AG08396 (cell line): Measurements from ENCODE around the gene RIN1.
"Not testable (repeated sequence)": the region's sequence is repeated elsewhere in the genome, so short reads cannot be mapped to it uniquely, and the experiment has no call there.

Experiments
- DNase-seq: peaks from one replicate; pipeline ENCODE4 v3.0.0; 2012; ENCODE audit warnings: low spot score, mixed read lengths

RIN1 gene, protein sequence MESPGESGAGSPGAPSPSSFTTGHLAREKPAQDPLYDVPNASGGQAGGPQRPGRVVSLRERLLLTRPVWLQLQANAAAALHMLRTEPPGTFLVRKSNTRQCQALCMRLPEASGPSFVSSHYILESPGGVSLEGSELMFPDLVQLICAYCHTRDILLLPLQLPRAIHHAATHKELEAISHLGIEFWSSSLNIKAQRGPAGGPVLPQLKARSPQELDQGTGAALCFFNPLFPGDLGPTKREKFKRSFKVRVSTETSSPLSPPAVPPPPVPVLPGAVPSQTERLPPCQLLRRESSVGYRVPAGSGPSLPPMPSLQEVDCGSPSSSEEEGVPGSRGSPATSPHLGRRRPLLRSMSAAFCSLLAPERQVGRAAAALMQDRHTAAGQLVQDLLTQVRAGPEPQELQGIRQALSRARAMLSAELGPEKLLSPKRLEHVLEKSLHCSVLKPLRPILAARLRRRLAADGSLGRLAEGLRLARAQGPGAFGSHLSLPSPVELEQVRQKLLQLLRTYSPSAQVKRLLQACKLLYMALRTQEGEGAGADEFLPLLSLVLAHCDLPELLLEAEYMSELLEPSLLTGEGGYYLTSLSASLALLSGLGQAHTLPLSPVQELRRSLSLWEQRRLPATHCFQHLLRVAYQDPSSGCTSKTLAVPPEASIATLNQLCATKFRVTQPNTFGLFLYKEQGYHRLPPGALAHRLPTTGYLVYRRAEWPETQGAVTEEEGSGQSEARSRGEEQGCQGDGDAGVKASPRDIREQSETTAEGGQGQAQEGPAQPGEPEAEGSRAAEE

DNA sequence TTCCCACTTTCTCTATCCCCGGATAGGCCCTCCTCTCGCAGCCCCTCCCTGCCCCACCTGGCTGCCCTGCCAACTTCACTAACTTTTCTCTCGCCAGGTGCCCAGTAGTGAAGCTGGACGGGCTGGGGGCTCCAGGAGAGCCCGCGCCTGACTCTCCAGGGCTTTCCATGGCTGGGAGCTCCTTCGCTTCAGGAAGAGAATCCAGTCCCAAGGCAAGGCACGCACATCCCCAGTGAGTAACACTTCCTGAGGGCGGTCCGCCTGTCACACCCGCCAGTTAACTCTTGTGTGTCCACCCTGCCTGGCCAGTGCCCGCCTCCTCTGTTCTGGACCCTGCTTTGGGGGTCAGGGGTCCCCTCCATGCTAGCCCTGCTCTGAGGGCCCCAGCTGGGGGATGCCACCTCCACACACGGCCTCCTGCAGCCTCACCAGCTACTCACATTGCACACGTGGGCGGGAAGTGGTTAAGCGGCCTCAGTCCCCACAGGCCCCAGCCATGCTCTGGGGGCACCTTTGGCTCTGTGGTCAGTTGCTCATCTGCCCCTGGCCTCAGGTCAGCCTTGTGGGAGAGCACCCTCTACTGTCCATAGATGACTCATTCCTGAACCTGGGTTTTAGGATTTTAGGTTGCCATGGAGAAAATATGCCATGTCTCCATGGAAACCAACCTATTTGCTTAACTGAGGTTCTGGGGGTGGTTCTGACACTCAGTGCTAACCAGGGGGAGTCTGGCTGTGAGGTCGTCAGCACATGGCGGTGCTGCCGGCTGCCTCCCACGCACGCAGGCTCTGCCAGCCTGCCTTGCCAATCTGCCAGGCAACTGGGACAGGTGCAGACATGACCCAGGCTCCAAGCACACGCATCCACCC is at the start of gene RIN1:
RIN1 (minus strand) TSS at position 201 of the 869 bp plus-strand sequence; CDS start at position 169, 32 bp downstream.
- peak; percentile 96 for DNase-seq

DNA sequence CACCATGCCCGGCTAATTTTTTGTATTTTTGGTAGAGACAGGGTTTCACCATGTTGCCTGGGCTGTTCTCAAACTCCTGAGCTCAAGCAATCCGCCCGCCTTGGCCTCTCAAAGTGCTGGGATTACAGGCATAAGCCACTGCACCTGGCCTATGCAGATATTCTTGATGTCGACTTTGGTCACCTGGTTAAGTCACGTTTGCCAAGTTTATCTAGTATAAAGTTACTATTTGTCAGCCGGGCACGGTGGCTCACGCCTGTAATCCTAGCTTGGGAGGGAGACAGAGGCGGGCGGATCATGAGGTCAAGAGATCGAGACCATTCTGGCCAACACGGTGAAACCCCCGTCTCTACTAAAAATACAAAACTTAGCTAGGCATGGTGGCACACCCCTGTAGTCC is 48.1 kb upstream of the RIN1 start:
- not testable (repeated sequence) for DNase-seq

DNA sequence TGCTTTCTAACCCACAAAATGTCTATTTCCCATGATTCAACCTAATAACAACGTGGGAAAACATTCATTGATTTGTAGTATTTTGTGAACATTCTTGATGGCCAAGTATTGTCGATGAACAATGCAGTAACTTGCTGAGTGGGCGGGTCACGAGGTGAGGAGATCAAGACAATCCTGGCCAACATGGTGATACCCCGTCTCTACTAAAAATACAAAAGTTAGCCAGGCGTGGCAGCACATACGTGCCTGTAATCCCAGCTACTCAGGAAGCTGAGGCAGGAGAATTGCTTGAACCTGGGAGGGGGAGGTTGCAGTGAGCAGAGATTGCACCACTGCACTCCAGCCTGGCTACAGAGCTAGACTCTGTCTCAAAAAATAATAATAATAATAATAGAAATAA is 44.0 kb upstream of the RIN1 start:
- not testable (repeated sequence) for DNase-seq

DNA sequence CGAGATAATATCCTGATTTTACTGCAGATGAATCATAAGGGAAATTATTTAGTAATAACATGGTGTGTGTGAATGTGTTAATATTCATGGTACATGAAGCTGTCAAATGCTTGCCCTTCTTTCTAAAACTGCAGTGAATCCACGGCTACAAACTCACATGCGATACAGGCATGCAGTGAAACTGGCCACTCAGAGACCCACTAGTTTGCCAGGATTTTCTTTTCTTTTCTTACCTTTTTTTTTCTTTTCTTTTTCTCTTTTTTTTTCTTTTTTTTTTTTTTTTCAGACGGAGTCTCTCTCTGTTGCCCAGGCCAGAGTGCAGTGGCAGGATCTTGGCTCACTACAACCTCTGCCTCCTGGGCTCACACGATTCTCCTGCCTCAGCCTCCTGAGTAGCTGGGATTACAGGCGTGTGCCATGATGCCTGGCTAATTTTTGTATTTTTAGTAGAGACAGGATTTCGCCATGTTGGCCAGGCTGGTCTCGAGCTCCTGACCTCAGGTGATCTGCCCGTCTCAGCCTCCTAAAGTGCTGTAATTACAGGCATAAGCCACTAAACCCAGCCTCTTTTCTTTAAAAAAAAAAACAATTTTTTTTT is 37.6 kb upstream of the RIN1 start:
- not testable (repeated sequence) for DNase-seq

DNA sequence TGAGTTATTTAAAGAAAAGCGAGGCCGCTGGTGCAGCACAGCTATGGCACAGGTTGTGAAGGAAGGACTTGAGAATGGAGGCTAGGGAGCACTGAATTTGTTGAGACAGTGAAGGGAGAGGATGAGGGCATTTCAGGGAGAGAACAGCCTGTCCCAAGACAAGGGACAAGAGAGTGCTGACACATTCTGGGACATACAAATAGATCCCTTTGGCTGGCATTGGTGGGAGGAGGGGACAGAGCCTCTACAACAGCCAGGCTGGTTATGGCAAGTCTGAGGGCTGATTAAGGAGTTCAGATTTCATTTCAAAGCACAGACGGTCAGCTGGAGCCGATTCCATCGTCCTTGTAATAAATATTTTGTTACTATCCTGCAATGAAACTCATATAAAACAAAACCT is 37.0 kb upstream of the RIN1 start:
- no peak for DNase-seq

DNA sequence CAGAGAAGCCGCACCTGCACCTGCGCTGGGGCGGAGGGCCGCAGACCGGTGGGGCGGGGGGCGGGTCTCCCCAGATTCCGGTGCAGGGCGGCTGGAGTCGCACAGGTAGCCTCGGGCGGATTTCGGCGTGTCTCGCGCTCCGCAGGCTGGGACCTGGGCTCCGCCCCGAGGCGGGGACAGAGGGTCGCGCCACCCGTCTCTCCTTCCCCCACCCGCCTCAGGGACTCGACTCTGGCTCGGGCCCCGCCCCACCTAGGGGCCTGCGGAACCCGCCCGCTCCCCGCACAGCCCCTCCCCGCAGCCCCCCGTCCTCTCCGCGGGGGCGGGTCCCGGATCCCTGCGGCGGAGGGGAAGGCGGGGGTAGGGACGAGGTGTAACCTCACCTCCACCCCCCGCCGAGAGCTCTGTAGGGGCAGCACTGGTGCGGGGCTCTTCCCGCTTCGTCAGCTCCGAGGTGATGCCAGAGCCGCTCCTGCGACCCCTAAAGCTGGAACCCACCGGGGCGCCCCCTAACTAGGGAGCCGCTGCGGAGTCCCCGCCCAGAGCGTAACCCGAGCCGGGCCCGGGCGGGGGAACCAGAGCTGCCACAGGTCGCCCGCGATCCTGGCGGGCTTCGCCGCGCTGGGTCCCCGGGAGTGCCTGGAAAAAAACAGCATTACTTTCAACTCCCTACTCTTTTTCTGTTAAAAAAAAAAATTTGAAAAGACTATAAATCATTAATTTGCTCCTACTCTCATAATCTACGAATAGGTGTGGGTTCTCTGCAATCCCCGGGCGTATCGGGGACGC is 35.6 kb upstream of the RIN1 start, which contains the start of gene SLC29A2:
SLC29A2 (minus strand) TSS at position 134 of the 789 bp plus-strand sequence. CDS start 169 bp downstream, outside the sequence.
- peak; percentile 33 for DNase-seq

DNA sequence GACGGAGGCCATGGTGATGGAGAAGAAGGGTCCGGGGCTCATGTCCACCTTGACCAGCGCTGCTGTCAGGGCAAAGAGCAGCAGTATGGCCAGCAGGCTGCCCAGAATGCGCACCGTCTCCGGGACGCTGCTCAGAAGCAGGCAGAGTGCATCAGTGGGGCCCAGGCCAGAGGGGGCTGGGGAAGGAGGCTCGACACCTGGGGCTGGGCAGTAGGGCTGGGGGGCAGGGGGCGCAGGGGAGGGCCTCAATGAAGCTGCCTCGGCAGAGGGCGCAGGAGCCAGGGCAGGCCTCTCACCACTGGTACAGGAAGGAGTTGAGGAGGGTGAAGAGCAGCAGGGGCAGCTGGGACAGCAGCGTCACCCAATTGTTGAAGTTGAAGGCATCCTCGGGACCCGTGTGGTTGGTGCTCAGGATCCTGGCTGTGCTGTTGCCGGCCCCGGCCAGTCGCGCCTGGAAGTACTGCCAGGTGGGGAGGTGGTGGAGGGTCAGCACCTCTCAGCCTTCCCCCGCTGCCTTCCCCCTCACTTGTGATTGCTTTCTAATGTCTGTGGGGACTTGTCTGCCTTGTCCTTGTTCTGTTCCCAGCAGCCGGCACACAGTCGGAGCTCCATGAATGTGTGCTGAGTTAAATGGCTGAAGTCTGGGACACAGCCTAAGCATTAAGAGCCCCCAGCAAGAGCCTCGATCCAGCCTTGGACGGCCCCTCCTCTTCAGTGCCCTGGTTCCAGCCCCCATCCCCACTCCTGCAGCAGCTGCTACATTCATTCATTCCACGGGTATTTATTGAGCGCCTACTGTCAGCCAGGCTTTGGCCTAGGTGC is 33.0 kb upstream of the RIN1 start:
- DNase-seq: no peak

DNA sequence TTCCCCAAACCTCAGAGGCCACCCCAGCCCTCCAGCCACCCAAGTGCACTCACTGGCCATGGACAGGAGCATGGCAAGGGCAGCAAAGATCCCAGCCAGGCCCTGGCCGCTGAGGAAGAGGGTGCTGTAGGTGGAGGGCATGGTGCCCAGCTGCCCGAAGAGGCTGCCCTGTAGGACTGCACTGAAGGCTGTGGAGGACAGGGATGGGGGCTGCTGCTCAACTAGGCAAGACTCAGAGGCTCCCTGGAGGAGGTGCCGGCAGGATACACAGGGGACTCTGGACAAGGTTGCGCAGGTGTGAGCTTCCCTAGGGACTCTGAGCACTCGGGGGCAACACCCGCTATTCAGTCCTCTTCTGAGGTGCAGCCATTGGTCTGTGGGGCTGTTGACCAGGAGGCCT is 32.2 kb upstream of the RIN1 start:
- DNase-seq: no peak

DNA sequence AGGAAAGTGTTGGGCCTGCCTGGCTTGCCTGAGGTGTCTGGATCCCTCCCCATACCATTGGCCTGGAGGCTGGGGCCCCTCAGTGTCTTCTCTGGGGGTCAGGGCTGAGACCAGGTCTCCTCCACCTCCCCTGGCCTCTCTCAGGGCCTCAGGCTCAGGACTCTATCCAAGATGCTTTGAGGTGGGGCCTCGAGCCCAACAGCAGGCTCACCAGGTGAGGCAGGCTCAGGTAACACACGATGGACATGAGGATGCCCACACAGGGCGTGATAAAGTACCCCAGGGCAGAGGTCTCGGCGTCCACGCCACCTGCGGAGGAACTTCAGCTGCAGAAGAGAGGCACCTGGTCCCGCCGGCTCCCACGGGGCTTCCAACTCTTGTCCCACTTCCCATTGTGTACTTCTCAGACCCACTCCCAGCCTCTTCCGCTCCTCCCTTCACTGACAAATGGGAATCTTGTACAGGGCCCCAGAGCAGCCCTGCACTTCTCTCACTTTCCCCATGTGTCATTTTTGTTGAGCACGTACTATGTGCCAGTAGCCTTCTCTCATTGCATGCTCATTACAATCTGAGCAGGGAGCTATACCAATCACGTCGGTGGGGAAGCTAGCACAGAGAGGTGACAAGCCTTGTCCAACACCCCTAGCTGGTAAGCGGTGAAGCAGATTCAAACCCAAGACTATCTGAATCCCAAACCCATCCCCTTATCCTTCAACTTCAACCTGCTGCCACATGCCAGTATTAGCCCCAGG is 31.5 kb upstream of the RIN1 start:
- DNase-seq: peak; percentile 4

DNA sequence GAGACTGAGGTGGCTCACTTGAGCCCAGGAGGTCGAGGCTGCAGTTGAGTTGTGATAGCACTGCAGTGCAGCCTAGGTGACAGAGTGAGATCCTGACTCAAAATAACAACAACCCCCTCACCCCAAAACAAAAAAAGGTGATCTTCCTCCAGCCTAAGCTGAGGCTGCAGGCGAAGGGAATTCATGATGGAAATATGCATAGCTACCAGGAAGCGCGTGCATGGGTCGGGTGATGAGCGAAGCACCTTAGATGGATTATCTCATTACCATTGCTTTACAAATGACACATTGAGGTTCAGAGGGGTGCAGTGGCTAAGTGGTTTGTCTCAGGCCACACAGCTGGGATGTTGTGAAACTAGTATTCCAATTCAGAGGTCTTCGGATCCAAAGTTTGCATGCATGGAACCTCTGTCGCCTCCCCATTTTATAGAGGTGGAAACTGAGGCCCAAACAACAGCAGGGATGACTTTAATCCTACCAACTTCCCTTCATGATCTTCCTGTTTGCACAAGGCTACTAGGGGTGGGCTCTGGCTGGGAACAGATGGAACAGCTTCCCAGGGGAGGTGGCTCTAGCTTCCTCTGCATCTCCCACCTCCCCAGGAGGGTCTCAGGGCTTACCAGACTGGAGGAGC is 30.7 kb upstream of the RIN1 start:
- peak; percentile 2 for DNase-seq

DNA sequence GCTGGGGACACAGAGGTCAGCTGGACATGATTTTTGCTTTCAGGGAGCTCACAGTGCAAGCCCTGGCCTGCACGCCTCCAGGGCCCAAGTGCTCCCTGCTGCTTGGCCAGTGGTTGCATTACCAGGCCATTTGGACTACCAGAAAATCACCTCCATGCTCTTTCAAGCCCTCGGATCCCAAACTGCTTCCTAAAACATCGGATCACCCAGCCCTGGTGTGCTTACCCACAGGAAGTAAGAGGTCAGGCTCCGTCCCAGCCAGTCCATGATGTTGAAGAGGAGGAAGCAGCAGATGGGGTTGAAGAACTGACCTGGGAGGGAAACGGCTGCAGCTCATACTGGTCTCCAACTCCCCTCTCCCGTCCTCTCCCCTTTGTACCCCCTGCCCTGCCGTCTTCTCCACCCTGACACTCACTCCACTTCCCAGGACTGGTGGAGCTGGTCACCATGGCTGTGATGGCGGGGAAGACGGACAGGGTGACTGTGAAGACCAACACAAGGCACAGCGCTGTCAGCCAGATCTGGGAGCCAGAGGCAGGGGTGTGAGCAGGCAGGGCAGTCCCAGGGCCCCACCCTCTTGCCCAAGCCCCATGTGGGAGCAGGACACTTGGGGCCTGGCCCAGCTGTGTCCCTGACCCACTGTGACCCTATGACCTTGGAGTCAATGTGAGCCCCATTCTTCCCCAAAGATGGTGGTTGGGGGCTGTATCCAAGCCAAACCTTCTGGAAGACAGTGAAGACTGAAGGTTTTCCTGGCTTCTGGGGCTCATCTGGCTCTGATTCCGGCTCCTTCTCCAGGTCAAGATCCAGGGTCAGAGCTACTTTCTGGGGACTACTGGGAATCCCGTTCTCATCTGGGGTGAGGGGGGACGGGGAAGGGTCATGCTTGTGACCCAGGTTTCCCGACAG is 29.7 kb upstream of the RIN1 start:
- peak; percentile 4 for DNase-seq

DNA sequence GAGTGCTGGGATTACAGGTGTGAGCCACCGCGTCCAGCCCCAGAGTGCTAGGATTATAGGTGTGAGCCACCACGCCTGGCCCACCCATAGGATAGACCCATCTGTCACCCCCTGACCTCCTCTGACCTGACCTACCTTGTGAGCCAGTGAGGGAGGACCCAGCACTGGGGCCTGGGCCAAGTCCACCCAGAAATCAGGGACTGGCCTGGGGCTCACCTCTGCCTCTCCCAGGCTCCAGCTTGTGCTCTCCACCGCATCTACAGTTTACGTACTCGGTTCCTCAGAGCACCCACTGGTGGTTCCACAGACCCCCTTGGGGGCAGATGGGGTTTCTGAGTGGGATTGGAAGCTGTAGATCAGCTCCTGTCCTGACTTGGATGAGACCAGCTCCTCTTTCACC is 28.9 kb upstream of the RIN1 start:
- DNase-seq: no peak

DNA sequence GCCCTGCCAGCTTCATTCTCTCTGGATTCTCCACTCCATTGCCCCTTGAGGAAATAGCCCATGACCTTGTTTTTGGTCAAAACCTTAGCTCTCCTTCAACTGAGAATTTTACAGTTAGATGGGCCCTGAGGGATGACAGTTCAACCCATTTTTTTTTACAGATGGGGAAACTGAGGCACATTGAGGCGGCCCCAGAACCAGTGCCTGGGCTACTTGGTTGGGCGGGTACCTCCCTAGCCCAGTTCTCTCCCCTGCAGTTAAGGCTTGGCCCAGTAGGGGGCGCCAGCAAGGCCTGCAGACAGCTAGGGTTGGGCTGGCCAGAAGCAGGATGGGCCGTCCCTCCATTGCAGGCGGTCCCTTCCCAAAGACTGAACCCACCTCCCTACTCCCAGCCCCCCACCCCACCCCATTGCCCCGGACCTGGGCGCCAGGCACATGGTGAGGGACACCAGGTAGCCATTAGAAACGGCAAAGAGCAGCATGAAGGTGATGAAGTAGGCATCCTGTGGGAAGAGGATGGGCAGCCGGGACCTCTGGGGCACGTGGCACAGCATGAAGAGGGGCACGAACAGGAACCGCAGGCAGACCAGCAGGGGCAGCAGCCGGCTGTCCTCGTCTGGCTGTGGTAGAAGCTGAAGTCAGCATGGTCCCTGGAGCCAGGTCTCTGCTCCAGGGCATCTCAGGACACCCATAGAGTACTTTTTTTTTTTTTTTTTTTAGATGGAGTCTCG is 27.7 kb upstream of the RIN1 start:
- DNase-seq: peak; percentile 60

DNA sequence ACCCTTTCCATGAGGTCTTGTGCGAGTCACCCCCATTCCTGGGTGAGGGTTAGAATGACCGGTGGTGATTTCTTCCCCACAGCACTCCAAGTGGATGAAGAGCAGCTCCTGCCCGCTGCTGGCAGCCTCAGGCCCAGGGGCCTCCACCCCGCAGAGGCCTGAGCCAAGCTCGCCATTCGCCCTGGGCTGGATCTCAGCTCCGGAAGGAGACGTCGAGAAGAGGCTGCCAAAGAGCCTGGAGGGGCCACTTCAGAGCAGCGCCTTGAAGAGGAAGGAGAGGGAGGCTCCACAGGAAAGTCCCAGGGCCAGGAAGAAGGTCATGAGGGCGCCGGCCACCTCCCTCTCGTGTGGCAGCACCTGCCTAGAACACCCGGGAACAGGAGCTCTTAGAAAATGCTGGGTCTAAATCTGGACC is 27.0 kb upstream of the RIN1 start:
- DNase-seq: no peak

DNA sequence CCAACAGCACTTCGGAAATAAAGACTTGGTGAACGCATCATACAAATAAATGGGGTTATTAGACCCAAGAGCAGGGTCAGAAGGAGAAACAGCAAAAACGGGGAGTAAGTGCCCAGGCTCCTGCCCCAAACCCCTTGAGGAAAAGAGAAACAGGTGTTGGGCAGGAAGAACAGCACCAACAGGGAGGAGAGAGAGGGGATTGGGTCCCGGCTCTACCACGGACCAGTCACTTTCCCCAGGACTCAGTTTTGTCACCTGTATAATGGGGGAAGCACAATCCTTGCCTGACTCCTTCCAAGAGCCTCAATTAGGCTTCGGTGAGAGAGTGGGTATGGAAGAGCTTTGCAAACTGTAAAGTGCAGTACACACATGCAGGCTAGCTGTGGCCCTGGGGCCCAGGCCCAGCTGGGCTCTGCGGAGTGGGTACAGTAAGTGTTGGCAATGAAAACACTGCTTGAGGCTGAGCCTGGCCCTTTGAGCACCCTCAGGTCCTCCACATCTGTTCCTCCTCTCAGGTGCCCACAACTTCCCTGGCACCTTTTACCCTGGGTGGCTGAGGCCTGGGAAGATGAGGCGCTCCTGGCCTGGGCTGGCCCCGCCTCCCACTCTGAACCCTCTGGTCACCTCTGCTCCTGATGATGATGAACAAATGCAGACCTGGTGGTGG is 26.4 kb upstream of the RIN1 start:
- no peak for DNase-seq

DNA sequence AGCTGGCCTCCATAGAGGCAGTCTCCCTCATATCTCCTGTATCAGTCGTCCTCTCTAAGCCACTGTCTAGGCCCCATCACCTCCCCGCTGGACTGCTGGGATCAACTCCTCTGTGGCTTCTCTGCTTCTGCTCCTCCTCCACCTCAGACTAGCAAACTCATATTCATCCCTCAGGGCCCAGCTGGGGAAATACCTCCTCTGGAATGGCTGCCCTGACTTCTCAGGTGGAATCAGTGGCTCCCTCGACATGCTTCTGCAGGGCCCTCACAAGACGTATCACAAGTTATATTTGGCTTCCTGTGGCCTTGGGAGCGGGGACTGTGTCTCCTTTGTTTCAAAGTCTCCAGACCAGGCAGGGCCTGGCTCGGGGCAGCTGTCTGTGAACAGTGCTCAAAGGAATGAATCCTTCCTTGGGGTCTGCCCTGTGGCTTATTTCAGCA is 25.3 kb upstream of the RIN1 start:
- peak; percentile 6 for DNase-seq
